Measurements from ENCODE around the gene TOGARAM2.

Gene TOGARAM2

DNA sequence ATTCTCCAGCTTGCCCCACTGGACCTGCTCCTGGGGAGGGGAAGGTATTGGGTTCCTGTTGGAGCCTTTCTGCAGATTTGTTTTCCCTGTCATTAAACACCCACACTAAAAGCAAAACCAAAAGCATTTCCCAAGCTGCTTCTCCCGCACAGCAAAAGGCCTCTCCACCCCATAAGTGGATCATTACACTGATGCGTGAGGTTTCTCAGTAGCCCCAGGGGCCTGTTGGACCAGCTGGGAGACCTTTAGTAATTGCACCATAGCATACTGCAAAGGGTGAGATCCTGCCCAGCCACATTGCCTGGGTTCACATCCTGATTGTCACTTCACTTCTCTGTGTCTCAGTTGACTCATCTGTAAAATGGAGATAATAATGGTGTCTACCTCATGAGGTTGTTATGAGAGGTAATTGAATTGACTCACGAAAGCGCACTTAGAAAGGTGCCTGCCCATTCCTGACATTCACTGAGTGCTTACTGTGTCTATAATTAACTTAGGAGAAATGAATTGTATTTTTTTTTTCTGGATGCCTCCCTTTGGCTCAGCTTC, 43.9 kb downstream of the TOGARAM2 start:
- H3K27ac ChIP-seq = no peak overlapping the region
- no peak for TF ChIP-seq ZFX (IDR thresholded peaks at IDR 0.05)
- TF ChIP-seq, protein P1, sequence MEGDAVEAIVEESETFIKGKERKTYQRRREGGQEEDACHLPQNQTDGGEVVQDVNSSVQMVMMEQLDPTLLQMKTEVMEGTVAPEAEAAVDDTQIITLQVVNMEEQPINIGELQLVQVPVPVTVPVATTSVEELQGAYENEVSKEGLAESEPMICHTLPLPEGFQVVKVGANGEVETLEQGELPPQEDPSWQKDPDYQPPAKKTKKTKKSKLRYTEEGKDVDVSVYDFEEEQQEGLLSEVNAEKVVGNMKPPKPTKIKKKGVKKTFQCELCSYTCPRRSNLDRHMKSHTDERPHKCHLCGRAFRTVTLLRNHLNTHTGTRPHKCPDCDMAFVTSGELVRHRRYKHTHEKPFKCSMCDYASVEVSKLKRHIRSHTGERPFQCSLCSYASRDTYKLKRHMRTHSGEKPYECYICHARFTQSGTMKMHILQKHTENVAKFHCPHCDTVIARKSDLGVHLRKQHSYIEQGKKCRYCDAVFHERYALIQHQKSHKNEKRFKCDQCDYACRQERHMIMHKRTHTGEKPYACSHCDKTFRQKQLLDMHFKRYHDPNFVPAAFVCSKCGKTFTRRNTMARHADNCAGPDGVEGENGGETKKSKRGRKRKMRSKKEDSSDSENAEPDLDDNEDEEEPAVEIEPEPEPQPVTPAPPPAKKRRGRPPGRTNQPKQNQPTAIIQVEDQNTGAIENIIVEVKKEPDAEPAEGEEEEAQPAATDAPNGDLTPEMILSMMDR (conservative IDR thresholded peaks at IDR 0.05) = no peak

- TF ChIP-seq ZFX (IDR thresholded peaks at IDR 0.05) = no peak
- TF ChIP-seq, protein P1 (conservative IDR thresholded peaks at IDR 0.05) = no peak
- no peak overlapping the region for H3K27ac ChIP-seq
These were observed 44.6 kb downstream of the TOGARAM2 start for GRCh38 chr2:29025711-29026110.

DNA sequence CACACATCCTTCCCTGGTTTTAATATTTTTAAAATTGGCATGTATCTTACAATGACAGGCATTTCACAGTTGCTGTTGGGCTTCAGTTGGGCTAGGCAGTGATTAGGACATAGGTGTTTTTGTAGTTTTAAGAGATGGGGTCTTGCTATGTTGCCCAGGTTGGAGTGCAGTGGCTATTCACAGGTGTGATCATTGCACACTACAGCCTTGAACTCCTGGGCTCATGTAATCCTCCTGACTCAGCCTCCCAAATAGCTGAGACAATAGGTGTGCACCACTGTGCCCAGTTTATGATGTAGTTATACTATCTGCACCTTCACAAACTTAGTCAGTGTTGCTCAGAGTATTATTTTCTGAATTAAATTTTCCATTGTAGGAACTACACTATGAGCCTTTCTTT, 49.9 kb downstream of the TOGARAM2 start:
- no peak overlapping the region for H3K27ac ChIP-seq
- TF ChIP-seq ZFX (IDR thresholded peaks at IDR 0.05) = no peak
- TF ChIP-seq, protein P1 (conservative IDR thresholded peaks at IDR 0.05) = no peak

DNA sequence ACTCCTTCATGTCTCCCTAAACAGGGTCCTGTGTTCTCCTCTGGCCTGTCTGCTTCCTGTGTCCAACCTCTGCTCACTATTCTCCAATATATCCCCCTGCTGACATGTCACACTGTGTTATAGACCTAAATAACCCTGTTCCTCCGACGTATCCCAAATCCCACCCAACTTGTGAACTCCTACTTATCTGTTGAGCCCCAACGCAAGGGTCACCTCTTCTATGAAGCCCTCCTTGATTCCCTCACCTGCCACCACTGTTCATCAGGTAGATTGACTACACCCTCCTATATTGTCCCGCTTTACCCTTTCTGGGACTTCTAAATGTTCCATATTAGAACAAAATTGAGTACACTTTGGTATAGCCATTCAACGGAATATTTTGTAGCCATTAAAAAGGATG, 51.1 kb downstream of the TOGARAM2 start:
- no peak overlapping the region for H3K27ac ChIP-seq
- TF ChIP-seq, protein P1 (conservative IDR thresholded peaks at IDR 0.05) = no peak
- no peak for TF ChIP-seq ZFX (IDR thresholded peaks at IDR 0.05)

GRCh38 chr2:29033172-29033571, 52.1 kb downstream of the TOGARAM2 start:
- no peak overlapping the region for H3K27ac ChIP-seq
- TF ChIP-seq, protein P1 (conservative IDR thresholded peaks at IDR 0.05) = no peak
- no peak for TF ChIP-seq ZFX (IDR thresholded peaks at IDR 0.05)

DNA sequence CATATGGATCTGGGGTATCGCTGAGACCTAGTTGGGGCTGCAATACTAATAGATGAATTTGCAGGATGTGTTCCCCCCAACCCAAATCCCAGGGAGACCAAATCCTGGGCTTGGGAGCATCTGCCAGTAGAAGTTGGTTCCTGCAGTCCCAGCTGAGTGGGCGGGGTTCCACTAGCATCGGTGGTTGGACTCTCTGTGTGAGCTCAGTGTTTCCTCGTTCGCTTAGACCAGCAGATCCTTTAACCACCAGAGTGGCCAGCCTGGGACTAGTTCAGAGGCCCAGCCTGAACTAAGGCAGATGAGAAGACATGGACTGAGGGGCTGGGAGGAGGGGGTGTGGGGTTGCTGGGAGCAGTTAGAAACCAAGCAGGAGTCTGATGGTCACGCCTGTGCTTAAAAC, 52.6 kb downstream of the TOGARAM2 start:
- TF ChIP-seq, protein P1 (conservative IDR thresholded peaks at IDR 0.05) = no peak
- TF ChIP-seq ZFX (IDR thresholded peaks at IDR 0.05) = no peak
- H3K27ac ChIP-seq = no peak overlapping the region

- H3K27ac ChIP-seq = no peak overlapping the region
- TF ChIP-seq ZFX (IDR thresholded peaks at IDR 0.05) = no peak
- TF ChIP-seq, protein P1 (conservative IDR thresholded peaks at IDR 0.05) = no peak
These were observed 54.1 kb downstream of the TOGARAM2 start for GRCh38 chr2:29035016-29035745.
